GM18519 (cell line): ENCODE measurements around the gene PHF10.
"Not testable (repeated sequence)": the region's sequence is repeated elsewhere in the genome, so short reads cannot be mapped to it uniquely, and the experiment has no call there.

ENCODE experiments used
- ATAC-seq: cut with Tn5 transposase; IDR thresholded peaks from one replicate; pipeline ENCODE4 v1.9.1; 2021; ENCODE audit warnings: mild to moderate bottlenecking, moderate library complexity; ENCODE audit not compliant: unreplicated experiment, low FRiP score

Gene PHF10

DNA sequence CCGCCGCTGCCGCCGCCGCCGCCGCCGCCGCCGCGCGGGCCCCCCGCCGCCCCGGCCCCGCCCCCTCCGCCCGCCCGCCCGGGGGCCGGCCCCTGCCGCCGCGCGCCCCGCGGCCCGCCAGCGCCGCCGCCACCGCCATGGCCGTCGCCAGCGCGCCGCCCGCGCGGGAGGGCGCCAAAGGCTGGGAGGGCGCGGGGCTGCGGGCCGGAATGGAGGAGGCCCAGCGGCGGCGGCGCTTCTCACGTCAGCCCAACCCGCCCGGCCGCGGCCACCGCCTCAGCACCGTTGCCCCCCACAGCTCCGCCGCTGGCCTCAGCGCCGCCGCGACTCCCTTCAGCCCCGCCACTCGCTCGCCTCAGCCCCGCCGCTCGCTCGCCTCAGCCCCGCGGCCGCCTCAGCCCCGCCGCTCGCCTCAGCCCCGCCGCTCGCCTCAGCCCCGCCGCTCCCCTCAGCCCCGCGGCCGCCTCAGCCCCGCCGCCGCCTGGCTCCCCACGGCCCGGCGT lies 258 bp downstream of the PHF10 start:
- ATAC-seq: peak; percentile 23

GRCh38 chr6:169723200-169723909 lies 945 bp downstream of the PHF10 start:
- ATAC-seq: peak; percentile 29

- no peak for ATAC-seq
Measured at GRCh38 chr6:169722362-169723199, 1.7 kb downstream of the PHF10 start.

DNA sequence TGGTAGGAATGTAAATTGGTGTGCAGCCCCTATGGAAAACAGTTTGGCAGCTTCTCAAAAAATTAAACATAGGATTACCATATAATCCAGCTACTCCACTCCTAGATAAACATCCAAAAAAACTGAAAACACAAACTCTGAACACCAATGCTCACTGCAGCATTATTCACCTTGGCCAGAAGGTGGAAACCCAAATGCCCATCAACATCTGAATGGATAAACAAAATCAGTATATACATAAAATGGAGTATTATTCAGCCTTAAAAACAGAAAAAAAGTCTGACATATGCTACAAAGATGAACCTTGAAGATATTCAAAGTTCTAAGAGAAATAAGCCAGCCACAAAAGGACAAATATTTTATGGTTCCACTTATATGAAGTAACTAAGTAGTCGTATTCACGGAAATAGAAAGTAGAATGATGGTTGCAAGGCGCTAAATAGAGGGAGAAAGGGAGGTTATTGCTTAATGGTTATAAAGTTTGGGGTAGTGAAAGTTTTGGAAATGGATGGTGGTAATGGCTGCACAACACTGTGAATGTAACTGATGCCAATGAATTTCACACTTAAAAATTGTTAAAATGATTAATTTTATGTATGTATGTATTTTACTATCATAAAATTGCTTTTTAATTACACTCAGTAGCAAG lies 4.0 kb downstream of the PHF10 start:
- no peak for ATAC-seq

GRCh38 chr6:169719117-169719516 lies 5.2 kb downstream of the PHF10 start:
- no peak for ATAC-seq

DNA sequence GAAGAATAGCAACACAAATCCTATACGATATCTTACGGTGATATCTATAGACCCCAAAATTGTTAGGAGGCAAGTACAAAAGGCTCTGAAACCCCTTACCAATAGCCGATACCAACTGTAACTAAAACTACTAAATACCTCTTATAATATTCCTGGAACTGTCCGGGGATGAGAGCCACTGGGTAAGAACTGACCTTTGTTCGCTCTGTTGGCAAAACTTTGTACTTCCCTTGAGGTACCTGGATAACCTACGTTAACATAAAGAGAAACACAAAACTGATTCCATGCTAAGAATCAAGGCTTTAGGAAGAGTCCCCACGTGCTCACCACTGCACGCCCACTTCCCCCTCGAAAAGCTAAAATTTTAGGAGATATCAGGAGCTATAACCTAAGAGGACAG lies 9.7 kb downstream of the PHF10 start:
- no peak for ATAC-seq

DNA sequence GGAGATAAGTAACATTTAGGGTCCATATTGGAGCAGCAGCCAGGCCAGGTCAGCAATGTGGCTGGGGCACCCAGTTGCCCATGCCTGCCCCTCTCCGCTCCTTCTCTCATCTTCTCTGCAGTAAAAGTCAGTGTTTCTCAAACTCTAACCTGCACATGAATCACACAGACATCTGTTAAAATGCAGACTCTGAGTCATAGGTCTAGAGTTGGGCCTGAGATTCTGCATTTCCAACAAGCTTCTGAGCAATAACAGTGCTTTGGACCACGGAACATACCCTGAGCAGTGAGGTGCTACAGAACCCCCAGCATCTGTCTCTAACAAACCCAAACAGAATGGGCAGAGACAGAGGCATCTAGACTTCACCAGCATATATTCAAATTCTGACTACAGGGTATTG lies 10.1 kb downstream of the PHF10 start:
- ATAC-seq: no peak

- no peak for ATAC-seq
Measured at GRCh38 chr6:169710009-169710408, 14.3 kb downstream of the PHF10 start.

GRCh38 chr6:169709293-169709692 lies 15.0 kb downstream of the PHF10 start:
- no peak for ATAC-seq

DNA sequence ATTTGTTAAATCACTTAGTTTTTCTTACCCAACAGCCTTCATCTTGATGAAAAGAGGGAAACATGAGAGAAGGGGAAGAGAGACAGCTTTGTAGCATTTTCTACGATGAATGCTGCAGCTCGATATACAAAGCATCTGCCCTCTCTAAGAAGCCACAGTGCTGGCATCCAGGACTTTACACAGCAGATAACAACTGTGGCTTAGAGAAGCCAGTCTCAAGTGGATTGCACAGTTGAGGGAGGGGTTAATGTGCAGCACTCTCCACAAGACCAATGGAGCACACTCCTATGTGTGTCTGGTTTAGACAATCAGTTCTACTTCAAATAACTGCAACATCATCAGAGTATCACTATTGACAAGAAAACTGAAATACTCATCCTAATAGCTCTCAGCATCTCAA lies 16.5 kb downstream of the PHF10 start:
- ATAC-seq: no peak

GRCh38 chr6:169702840-169703246 lies 21.5 kb downstream of the PHF10 start:
- peak; percentile 0 for ATAC-seq

DNA sequence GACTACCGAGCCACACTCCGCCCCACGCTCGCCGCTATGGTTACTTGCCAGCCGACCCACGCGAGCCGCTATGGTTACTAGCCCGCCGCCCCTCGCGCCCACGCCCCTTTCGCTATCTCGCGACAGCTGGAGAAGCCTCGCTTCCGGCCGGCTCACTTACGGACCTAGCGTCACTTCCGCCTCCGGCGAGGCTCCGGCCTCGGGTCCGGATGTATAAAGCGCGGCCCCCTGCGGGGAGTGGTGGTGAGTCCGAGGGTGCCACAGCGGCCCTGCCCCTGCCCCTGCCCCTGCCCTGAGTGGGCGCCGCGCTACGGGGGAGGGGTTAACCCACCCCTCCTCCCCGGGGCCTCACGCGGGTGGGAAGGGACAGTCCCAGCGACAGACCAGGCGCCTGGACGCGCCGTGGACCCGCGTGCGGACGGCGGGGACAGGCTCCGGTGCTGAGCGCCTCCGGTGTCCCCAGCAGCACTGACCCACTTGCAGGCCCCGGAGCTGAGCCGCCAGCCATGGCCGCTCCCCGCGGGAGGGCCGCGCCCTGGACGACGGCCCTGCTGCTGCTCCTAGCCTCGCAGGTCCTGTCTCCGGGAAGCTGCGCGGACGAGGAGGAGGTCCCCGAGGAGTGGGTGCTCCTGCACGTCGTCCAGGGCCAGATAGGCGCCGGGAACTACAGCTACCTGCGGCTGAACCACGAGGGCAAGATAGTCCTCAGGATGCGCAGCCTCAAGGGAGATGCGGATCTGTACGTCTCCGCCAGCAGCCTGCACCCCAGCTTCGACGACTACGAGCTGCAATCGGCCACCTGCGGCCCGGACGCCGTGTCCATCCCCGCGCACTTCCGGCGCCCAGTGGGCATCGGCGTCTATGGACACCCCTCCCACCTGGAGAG lies 22.1 kb downstream of the PHF10 start, which contains the start of the genes C6orf120 and WDR27:
Gene C6orf120, plus strand, starts transcription at position 173 of the 886 bp plus-strand sequence. Its CDS starts 334 bp downstream, at position 507.
Gene WDR27, minus strand, starts transcription at position 76 of the 886 bp plus-strand sequence. CDS start 13,024 bp downstream, outside the sequence.
- peak; percentile 96 for ATAC-seq

DNA sequence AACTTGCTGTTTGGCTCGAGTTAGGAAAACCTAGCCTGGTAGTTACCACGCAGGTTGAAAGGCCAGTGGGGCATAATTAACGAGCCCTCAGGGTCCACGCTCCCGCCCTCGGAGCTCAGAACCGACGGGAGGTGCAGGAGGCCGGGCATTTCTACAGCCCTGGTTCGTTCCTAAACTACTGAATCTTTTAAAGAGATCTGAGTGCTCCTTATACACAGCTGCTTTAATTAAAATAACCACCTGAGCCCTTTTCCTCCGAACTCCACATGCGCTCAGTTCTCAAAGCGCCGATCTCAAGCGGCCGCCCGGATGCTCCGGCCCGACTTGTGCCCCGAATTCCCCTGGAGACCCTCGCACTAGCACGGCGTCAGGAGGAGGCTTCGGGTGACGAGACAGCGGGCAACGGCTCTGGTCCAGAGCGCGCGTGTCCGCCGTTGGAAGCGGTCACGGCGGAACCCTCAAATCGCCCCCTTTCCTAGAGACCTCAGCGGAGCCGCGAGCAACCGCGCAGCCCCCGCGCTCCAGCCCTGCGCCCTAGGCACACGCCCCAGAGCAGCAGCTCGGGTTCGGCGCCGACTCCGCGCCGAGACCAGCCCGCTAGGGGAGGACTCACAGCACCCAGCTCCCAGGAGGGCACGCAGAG lies 22.9 kb downstream of the PHF10 start:
- ATAC-seq: no peak

- no peak for ATAC-seq
Measured at GRCh38 chr6:169700296-169700695, 24.0 kb downstream of the PHF10 start.

- ATAC-seq: not testable (repeated sequence)
Measured at GRCh38 chr6:169697115-169697514, 27.2 kb downstream of the PHF10 start.

- no peak for ATAC-seq
Measured at GRCh38 chr6:169695131-169695530, 29.2 kb downstream of the PHF10 start.

DNA sequence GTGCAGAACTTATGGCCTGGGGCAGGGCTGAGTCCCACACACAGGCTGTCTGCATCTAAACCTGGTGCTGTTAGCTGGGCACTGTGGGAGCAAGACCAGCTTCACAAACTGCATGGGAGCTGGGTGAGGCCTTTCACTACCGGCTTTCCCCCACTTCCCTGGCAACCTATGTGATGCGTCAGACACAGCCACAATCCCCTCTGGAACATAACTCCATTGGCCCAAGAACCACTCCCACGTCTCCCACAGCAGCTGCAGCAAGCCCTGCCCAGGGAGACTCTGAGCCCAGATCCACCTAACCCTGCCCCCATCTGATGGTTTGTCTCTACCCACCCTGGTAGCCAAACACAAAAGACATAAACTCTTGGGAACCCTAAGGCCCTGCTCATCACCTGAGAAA lies 31.8 kb downstream of the PHF10 start:
- ATAC-seq: no peak

- no peak for ATAC-seq
Measured at GRCh38 chr6:169691260-169691659, 33.0 kb downstream of the PHF10 start.

- ATAC-seq: no peak
Measured at GRCh38 chr6:169689287-169689686, 35.0 kb downstream of the PHF10 start.
